Measurements from ENCODE around the gene UBE2I.

The UBE2I gene

GRCh38 chr16:1277617-1278282 lies 31.7 kb upstream of the UBE2I start:
- Histone ChIP-seq H3K4me1 (ENCODE audit: control insufficient read depth, insufficient read depth, low read length) (peaks cover 9% of the 10 kb centered on the region), H3K27ac (ENCODE audit: low read depth, low read length) (no peak overlapping the region), H3K9ac (ENCODE audit: low read length) (no peak overlapping the region), H3K4me3 (ENCODE audit: low read depth, low read length) (no peak overlapping the region), H3K9me3 (ENCODE audit: control insufficient read depth, insufficient read depth, low read depth, low read length) (no peaks in the 10 kb centered on the region), H3K36me3 (ENCODE audit: control insufficient read depth, insufficient read depth, low read length) (no peaks in the 10 kb centered on the region), H3K27me3 (ENCODE audit: control insufficient read depth, insufficient read depth, low read length) (peaks cover 7% of the 10 kb centered on the region)

- Histone ChIP-seq H3K4me3 (ENCODE audit: low read depth, low read length) (peak overlapping the region; percentile 11; the same call in 1 of the 2 replicates), H3K9me3 (ENCODE audit: control insufficient read depth, insufficient read depth, low read depth, low read length) (no peaks in the 10 kb centered on the region), H3K9ac (ENCODE audit: low read length) (no peak overlapping the region), H3K4me1 (ENCODE audit: control insufficient read depth, insufficient read depth, low read length) (peaks cover 13% of the 10 kb centered on the region), H3K27me3 (ENCODE audit: control insufficient read depth, insufficient read depth, low read length) (peaks cover under 1% of the 10 kb centered on the region; the same call in 1 of the 2 replicates), H3K27ac (ENCODE audit: low read depth, low read length) (no peak overlapping the region), H3K36me3 (ENCODE audit: control insufficient read depth, insufficient read depth, low read length) (no peaks in the 10 kb centered on the region)
Measured at GRCh38 chr16:1278477-1278876, 31.0 kb upstream of the UBE2I start.

DNA sequence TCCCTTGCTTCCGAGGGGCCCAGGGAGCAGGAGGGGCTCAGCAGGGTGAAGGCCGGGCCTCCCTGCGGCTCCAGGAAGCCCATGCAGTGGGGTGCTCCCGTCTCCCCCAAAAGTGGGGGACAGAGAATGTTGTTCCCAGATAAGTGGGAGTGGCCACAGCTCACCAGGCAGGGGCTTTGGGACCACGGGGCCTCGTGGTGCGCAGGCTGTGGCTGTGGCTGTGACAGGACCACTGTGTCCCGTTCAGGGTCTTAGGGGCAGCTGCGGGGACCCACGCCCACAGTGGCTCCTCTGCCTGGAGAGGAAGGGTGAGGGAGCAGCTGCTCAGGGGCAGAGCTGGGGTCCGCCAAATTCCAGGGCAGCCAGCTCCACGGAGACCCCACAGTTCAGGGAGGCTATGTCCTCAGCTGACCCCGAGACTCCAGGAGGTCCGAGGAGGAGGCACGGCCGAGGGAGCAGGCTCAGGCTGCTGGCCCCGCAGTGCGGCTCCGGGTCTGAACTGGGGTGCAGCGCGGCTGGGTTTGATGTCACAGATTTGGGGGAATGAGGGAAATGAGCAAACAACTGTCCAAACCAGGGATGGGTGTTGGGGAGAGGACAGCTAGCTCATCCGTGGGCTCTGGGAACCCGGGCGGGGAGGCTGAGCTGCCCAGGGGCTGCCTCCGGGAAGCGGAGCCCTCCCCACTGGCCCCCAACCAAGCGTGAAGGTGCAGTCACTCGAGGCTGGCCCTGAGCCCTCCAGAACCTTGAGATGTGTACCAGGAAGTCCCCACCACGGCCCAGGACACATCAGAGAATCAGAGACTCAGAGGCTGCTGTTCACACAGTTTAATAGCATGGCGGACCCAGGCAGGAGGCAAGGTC lies 30.1 kb upstream of the UBE2I start:
- Histone ChIP-seq H3K27ac (ENCODE audit: low read depth, low read length) (no peak overlapping the region), H3K4me3 (ENCODE audit: low read depth, low read length) (no peak overlapping the region), H3K9me3 (ENCODE audit: control insufficient read depth, insufficient read depth, low read depth, low read length) (no peaks in the 10 kb centered on the region), H3K9ac (ENCODE audit: low read length) (no peak overlapping the region), H3K36me3 (ENCODE audit: control insufficient read depth, insufficient read depth, low read length) (no peaks in the 10 kb centered on the region), H3K27me3 (ENCODE audit: control insufficient read depth, insufficient read depth, low read length) (no peaks in the 10 kb centered on the region; the same call in 1 of the 2 replicates), H3K4me1 (ENCODE audit: control insufficient read depth, insufficient read depth, low read length) (peaks cover 17% of the 10 kb centered on the region)

DNA sequence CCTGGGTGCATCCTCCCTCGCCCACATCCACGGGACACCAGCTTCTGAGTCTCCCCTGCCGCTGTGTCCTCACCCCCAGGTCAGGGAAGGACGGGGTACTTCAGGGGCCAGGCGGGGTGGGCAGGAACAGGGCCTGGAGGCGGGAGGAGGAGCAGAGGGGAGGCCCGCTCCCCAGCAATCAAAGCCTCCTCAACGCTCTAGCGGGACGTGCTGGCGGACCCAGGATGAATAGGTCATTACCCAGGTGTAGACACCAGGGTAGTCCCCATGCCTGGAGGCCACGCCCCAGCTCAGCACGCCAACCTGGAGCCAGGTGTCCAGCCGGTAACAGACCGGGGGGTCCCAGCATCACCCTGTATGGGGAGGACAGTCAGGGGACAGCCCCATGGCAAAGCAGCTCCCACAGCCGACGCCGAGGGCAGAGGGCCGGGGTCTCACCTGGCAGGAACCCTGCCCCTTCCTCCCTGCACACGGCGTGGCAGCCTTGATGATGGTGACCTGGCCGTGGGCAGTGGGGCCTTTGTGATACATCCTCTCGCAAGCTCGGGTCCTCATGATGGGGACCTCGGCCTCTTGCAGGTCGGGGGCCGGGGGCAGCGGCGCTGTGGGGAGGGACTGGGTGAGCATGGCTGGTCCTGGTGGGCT lies 29.4 kb upstream of the UBE2I start:
- H3K27me3 ChIP-seq (ENCODE audit: control insufficient read depth, insufficient read depth, low read length) = no peaks in the 10 kb centered on the region; the same call in 1 of the 2 replicates
- no peak overlapping the region for H3K9ac ChIP-seq (ENCODE audit: low read length)
- no peak overlapping the region for H3K27ac ChIP-seq (ENCODE audit: low read depth, low read length)
- H3K4me1 ChIP-seq (ENCODE audit: control insufficient read depth, insufficient read depth, low read length) = peaks cover 17% of the 10 kb centered on the region
- no peaks in the 10 kb centered on the region for H3K36me3 ChIP-seq (ENCODE audit: control insufficient read depth, insufficient read depth, low read length)
- no peaks in the 10 kb centered on the region for H3K9me3 ChIP-seq (ENCODE audit: control insufficient read depth, insufficient read depth, low read depth, low read length)
- H3K4me3 ChIP-seq (ENCODE audit: low read depth, low read length) = no peak overlapping the region

- Histone ChIP-seq H3K27me3 (ENCODE audit: control insufficient read depth, insufficient read depth, low read length) (peaks cover 6% of the 10 kb centered on the region; the same call in 1 of the 2 replicates), H3K4me3 (ENCODE audit: low read depth, low read length) (no peak overlapping the region), H3K9me3 (ENCODE audit: control insufficient read depth, insufficient read depth, low read depth, low read length) (no peaks in the 10 kb centered on the region)
Measured at GRCh38 chr16:1280783-1281182, 28.7 kb upstream of the UBE2I start.

GRCh38 chr16:1281517-1281916 lies 27.9 kb upstream of the UBE2I start:
- Histone ChIP-seq H3K9ac (ENCODE audit: low read length) (no peak overlapping the region), H3K27me3 (ENCODE audit: control insufficient read depth, insufficient read depth, low read length) (peaks cover 11% of the 10 kb centered on the region), H3K9me3 (ENCODE audit: control insufficient read depth, insufficient read depth, low read depth, low read length) (no peaks in the 10 kb centered on the region), H3K4me3 (ENCODE audit: low read depth, low read length) (no peak overlapping the region), H3K27ac (ENCODE audit: low read depth, low read length) (no peak overlapping the region), H3K36me3 (ENCODE audit: control insufficient read depth, insufficient read depth, low read length) (no peaks in the 10 kb centered on the region), H3K4me1 (ENCODE audit: control insufficient read depth, insufficient read depth, low read length) (peaks cover 17% of the 10 kb centered on the region)

More at GRCh38 chr16:1280783-1281182, 28.7 kb upstream of the UBE2I start:
- Histone ChIP-seq H3K27ac (ENCODE audit: low read depth, low read length) (no peak overlapping the region), H3K36me3 (ENCODE audit: control insufficient read depth, insufficient read depth, low read length) (no peaks in the 10 kb centered on the region), H3K9ac (ENCODE audit: low read length) (no peak overlapping the region), H3K4me1 (ENCODE audit: control insufficient read depth, insufficient read depth, low read length) (peaks cover 17% of the 10 kb centered on the region)

- H3K27ac ChIP-seq (ENCODE audit: low read depth, low read length) = no peak overlapping the region
- H3K9me3 ChIP-seq (ENCODE audit: control insufficient read depth, insufficient read depth, low read depth, low read length) = no peaks in the 10 kb centered on the region
- H3K4me3 ChIP-seq (ENCODE audit: low read depth, low read length) = no peak overlapping the region
- peaks cover 14% of the 10 kb centered on the region for H3K27me3 ChIP-seq (ENCODE audit: control insufficient read depth, insufficient read depth, low read length)
- no peaks in the 10 kb centered on the region for H3K36me3 ChIP-seq (ENCODE audit: control insufficient read depth, insufficient read depth, low read length)
- no peak overlapping the region for H3K9ac ChIP-seq (ENCODE audit: low read length)
- peaks cover 17% of the 10 kb centered on the region for H3K4me1 ChIP-seq (ENCODE audit: control insufficient read depth, insufficient read depth, low read length)
Measured at GRCh38 chr16:1282324-1282973, 27.0 kb upstream of the UBE2I start.

DNA sequence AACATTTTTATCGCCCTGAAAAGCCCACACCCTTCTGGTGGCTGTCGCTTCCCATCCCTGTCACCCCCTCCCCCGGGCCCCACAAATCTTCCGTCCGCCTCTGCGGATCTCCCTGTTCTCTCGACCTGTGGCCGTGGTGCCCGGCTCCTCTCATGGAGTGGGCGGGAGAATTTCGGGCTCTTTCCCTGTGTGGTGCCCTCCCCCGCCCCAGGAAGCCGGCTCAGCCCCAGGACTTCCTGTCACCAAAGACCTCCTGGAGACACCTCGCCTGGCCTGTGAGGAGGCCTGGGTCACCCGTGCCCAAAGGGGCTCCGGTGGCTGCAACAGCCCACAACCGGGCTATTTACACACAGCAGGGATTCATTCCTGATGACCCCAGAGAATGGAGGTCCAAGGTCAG lies 26.1 kb upstream of the UBE2I start:
- H3K27ac ChIP-seq (ENCODE audit: low read depth, low read length) = no peak overlapping the region
- H3K4me3 ChIP-seq (ENCODE audit: low read depth, low read length) = no peak overlapping the region
- H3K36me3 ChIP-seq (ENCODE audit: control insufficient read depth, insufficient read depth, low read length) = no peaks in the 10 kb centered on the region
- peaks cover 23% of the 10 kb centered on the region for H3K27me3 ChIP-seq (ENCODE audit: control insufficient read depth, insufficient read depth, low read length)
- no peaks in the 10 kb centered on the region for H3K9me3 ChIP-seq (ENCODE audit: control insufficient read depth, insufficient read depth, low read depth, low read length)
- no peak overlapping the region for H3K9ac ChIP-seq (ENCODE audit: low read length)
- peaks cover 22% of the 10 kb centered on the region for H3K4me1 ChIP-seq (ENCODE audit: control insufficient read depth, insufficient read depth, low read length)

- no peaks in the 10 kb centered on the region for H3K9me3 ChIP-seq (ENCODE audit: control insufficient read depth, insufficient read depth, low read depth, low read length)
- no peak overlapping the region for H3K4me3 ChIP-seq (ENCODE audit: low read depth, low read length)
- no peaks in the 10 kb centered on the region for H3K36me3 ChIP-seq (ENCODE audit: control insufficient read depth, insufficient read depth, low read length)
- no peak overlapping the region for H3K9ac ChIP-seq (ENCODE audit: low read length)
- no peak overlapping the region for H3K27ac ChIP-seq (ENCODE audit: low read depth, low read length)
- peaks cover 31% of the 10 kb centered on the region for H3K27me3 ChIP-seq (ENCODE audit: control insufficient read depth, insufficient read depth, low read length)
- peaks cover 20% of the 10 kb centered on the region for H3K4me1 ChIP-seq (ENCODE audit: control insufficient read depth, insufficient read depth, low read length)
Measured at GRCh38 chr16:1283996-1284616, 25.3 kb upstream of the UBE2I start.

GRCh38 chr16:1285669-1286512 lies 23.5 kb upstream of the UBE2I start:
- no peaks in the 10 kb centered on the region for H3K36me3 ChIP-seq (ENCODE audit: control insufficient read depth, insufficient read depth, low read length)
- H3K27me3 ChIP-seq (ENCODE audit: control insufficient read depth, insufficient read depth, low read length) = peaks cover 48% of the 10 kb centered on the region
- H3K4me3 ChIP-seq (ENCODE audit: low read depth, low read length) = no peak overlapping the region
- H3K9me3 ChIP-seq (ENCODE audit: control insufficient read depth, insufficient read depth, low read depth, low read length) = no peaks in the 10 kb centered on the region
- no peak overlapping the region for H3K9ac ChIP-seq (ENCODE audit: low read length)
- H3K4me1 ChIP-seq (ENCODE audit: control insufficient read depth, insufficient read depth, low read length) = peaks cover 29% of the 10 kb centered on the region
- H3K27ac ChIP-seq (ENCODE audit: low read depth, low read length) = no peak overlapping the region
